Measurements from ENCODE around the gene SERPINB1. TPM values are rescaled to one million over a fixed set of nuclear protein-coding genes. Genes with fewer than 3 reads are reported as not detected.

The SERPINB1 gene
- total and polyA plus RNA-seq, 9 of the 15 experiments (the other 6 are each of a cell fraction or from before 2014, with no cell fraction given), result 33.9 to 108 (median 63.8) TPM

DNA sequence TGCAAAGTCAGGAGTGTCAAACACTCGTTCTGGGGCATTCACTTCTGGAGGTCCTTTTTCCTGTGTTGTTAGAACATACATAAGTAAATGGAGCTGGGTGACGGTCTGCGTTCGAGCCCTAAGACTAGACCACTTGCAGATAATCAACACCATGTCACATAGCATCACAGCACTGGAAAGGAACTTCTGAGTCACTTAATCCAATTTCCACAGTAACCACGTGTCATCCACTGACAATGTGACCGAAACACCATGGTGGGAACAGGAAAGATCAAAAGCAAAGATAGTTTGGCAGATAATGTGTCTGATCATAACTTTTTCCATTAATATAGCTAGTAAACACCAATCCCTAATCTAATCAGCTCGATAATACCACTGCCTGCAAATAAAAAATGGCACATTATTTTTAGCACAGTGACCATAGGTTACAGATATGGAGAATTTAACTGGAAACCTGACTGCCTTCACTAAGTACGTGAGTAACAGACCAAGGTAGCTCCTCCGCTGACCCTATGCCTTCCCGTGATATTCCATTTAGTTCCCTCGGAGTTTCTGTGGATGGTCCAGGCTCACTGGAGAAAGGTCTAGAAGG lies 41.6 kb downstream of the SERPINB1 start (continued):
- TF ChIP-seq, protein P1, sequence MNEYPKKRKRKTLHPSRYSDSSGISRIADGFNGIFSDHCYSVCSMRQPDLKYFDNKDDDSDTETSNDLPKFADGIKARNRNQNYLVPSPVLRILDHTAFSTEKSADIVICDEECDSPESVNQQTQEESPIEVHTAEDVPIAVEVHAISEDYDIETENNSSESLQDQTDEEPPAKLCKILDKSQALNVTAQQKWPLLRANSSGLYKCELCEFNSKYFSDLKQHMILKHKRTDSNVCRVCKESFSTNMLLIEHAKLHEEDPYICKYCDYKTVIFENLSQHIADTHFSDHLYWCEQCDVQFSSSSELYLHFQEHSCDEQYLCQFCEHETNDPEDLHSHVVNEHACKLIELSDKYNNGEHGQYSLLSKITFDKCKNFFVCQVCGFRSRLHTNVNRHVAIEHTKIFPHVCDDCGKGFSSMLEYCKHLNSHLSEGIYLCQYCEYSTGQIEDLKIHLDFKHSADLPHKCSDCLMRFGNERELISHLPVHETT (CRISPR knock-in tag; conservative IDR thresholded peaks at IDR 0.05 in 1 of 2, IDR thresholded peaks at IDR 0.05 in 1 of 2), result 0 out of 4 replicates have a peak, but pooled peaks of 1 of the 2 experiments have one; percentile 40
- TF ChIP-seq HNRNPL (IDR thresholded peaks at IDR 0.05; ENCODE audit: low read depth, low read length), result no peak
- no peak for TF ChIP-seq CBX8 (IDR thresholded peaks at IDR 0.05; ENCODE audit: borderline replicate concordance, extremely low read depth, low read depth, low read length, poor library complexity, severe bottlenecking)
- no peak for TF ChIP-seq SMARCC2 (IDR thresholded peaks at IDR 0.05; ENCODE audit: low read depth)
- no peak for TF ChIP-seq ZNF347 (CRISPR knock-in tag; IDR thresholded peaks at IDR 0.05; ENCODE audit: low read depth)
- no peak for TF ChIP-seq ZNF253 (CRISPR knock-in tag; conservative IDR thresholded peaks at IDR 0.05)
- TF ChIP-seq, protein P2, sequence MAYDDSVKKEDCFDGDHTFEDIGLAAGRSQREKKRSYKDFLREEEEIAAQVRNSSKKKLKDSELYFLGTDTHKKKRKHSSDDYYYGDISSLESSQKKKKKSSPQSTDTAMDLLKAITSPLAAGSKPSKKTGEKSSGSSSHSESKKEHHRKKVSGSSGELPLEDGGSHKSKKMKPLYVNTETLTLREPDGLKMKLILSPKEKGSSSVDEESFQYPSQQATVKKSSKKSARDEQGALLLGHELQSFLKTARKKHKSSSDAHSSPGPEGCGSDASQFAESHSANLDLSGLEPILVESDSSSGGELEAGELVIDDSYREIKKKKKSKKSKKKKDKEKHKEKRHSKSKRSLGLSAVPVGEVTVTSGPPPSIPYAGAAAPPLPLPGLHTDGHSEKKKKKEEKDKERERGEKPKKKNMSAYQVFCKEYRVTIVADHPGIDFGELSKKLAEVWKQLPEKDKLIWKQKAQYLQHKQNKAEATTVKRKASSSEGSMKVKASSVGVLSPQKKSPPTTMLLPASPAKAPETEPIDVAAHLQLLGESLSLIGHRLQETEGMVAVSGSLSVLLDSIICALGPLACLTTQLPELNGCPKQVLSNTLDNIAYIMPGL (CRISPR knock-in tag; IDR thresholded peaks at IDR 0.05), result no peak
- TF ChIP-seq YY1 (IDR thresholded peaks at IDR 0.05; ENCODE audit: borderline replicate concordance in 1 of 3, control insufficient read depth in 1 of 3, extremely low read depth in 1 of 3, insufficient read depth in 3 of 3, insufficient read length in 1 of 3, insufficient replicate concordance in 2 of 3, low read depth in 1 of 3, low read length in 2 of 3), result no peak
- no peak for TF ChIP-seq RB1 (IDR thresholded peaks at IDR 0.05; ENCODE audit: low read depth)
- TF ChIP-seq NR3C1 (CRISPR knock-in tag; IDR thresholded peaks at IDR 0.05), result no peak
- peak; percentile 51; the same call in 1 of the 2 replicates for TF ChIP-seq MYC (IDR thresholded peaks at IDR 0.05; ENCODE audit: low read depth, low read length)
- no peak for TF ChIP-seq MYC (CRISPR knock-in tag; IDR thresholded peaks at IDR 0.05; ENCODE audit: borderline replicate concordance, low read depth)
- TF ChIP-seq SIN3B (IDR thresholded peaks at IDR 0.05; ENCODE audit: low read depth), result no peak
- no peak for TF ChIP-seq ZZZ3 (IDR thresholded peaks at IDR 0.05)
- TF ChIP-seq ZBED1 (IDR thresholded peaks at IDR 0.05), result no peak
- TF ChIP-seq MXI1 (IDR thresholded peaks at IDR 0.05; ENCODE audit: low read depth, low read length), result no peak
- no peak for TF ChIP-seq CXXC5 (CRISPR knock-in tag; IDR thresholded peaks at IDR 0.05)
- peak; percentile 95 for TF ChIP-seq NFATC3 (IDR thresholded peaks at IDR 0.05)
- TF ChIP-seq, protein P3, sequence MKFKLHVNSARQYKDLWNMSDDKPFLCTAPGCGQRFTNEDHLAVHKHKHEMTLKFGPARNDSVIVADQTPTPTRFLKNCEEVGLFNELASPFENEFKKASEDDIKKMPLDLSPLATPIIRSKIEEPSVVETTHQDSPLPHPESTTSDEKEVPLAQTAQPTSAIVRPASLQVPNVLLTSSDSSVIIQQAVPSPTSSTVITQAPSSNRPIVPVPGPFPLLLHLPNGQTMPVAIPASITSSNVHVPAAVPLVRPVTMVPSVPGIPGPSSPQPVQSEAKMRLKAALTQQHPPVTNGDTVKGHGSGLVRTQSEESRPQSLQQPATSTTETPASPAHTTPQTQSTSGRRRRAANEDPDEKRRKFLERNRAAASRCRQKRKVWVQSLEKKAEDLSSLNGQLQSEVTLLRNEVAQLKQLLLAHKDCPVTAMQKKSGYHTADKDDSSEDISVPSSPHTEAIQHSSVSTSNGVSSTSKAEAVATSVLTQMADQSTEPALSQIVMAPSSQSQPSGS (CRISPR knock-in tag; IDR thresholded peaks at IDR 0.05), result no peak
- TF ChIP-seq ZNF551 (CRISPR knock-in tag; IDR thresholded peaks at IDR 0.05), result no peak
- no peak for TF ChIP-seq SAFB2 (IDR thresholded peaks at IDR 0.05; ENCODE audit: borderline replicate concordance, low read depth, low read length, severe bottlenecking)
- TF ChIP-seq SUPT5H (IDR thresholded peaks at IDR 0.05), result no peak
- TF ChIP-seq, protein P4, sequence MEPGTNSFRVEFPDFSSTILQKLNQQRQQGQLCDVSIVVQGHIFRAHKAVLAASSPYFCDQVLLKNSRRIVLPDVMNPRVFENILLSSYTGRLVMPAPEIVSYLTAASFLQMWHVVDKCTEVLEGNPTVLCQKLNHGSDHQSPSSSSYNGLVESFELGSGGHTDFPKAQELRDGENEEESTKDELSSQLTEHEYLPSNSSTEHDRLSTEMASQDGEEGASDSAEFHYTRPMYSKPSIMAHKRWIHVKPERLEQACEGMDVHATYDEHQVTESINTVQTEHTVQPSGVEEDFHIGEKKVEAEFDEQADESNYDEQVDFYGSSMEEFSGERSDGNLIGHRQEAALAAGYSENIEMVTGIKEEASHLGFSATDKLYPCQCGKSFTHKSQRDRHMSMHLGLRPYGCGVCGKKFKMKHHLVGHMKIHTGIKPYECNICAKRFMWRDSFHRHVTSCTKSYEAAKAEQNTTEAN (CRISPR knock-in tag; IDR thresholded peaks at IDR 0.05), result no peak
